HTERT RPE-1 (cell line): ENCODE data around the gene UBL4A.
"Not testable (repeated sequence)": the region's sequence is repeated elsewhere in the genome, so short reads cannot be mapped to it uniquely, and the experiment has no call there.

Experiments used
- in situ Hi-C: fragments of 300-500 bp; cut with MboI; formaldehyde crosslinking; loops from 4 replicates; pipeline ENCODE4 v1.14.3; 2020; ENCODE audit warnings: low sequenced_read_pairs

The UBL4A gene

DNA sequence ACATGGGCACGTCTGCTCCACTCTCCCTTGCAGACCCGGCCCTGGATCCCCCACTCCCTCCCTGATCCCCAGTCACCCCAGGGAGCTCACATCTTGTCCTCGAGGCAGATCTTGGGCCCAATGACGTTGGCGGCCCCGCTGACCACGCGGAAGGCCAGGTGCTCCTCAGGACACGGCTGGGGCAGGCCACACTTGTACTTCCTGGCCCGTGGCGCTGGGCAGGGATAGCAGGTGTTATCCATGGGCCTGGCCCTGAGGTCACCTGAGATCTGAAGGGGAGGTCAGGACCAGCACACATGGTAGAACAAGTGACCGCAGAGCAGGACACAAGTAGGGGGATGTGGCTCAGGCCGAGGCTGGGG lies 21.9 kb upstream of the UBL4A start:
- in situ Hi-C loops = no loop called here

DNA sequence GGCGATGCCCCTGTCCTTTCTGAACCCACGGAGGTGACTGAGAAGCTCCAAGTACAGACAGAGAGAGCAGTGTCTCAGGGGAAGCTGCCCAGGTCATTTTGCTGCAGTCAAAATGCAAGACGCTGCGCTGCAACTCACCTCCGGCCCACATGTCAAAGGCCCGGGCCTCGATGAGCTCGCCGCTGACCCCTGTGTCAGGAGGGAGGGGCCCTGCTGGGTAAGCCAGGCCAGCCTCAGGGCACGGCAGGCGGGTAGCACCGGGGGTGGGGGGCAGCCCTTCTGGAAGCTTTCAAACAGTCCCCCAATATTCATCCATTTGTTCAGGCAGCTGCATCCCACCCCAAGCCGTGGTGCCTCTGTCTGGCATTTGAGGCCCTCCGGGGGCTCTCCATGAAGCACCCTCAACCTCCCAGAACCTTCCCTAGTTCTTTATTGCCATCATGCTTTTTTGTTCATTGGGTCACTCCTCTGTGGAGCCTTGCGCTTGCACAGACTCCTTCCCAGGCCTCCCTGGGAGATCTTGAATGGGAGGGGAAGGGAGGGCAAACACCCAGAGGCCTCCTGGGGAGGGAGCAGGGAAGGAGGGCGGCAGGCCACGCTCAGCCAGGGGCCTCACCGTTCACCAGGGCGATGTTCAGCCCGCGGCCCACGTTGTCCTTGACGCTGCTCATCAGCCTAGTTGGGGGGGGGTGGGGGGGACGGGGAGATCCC lies 21.4 kb upstream of the UBL4A start:
- in situ Hi-C loops = no loop called here

DNA sequence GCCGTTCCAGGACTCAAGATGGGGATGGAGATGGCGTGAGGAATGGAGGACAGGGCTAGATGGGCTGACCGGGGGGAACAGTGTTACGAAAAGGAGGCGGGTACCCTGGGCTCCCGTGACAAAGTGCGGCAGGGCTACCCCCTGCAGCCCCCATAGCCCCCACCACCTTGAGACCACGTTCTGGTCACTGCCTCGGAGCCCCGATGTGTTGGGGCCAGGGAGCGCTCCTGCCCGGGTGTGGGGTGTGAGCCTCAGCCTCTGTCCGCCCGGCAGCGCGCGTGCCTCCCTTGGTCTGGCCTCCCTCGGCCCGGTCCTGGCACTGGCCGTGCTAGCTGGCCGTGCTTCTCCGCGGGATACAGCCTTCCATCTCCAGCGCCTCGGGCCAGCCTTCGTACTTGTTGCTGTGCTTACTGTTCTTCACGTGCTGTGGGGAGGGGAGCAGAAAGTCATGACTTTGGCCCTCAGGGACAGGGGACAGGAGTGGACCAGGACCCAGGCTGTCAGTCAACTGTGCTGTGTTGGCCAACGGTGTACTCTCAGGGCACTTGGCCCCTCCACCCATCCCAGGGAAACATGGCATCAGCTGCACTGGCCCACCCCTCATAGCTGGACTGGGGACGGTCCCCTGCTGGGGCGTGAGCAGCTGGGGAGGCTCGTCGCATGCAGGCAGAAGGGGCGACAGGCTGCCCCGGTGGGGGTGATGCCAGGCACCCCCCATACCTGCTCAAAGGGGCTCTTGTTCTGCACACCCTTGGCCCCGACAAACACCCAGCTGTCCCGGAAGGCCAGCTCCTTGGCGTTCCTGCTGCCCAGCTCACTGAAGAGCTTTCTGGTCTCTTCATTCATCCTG lies 20.3 kb upstream of the UBL4A start:
- in situ Hi-C loops = no loop called here

DNA sequence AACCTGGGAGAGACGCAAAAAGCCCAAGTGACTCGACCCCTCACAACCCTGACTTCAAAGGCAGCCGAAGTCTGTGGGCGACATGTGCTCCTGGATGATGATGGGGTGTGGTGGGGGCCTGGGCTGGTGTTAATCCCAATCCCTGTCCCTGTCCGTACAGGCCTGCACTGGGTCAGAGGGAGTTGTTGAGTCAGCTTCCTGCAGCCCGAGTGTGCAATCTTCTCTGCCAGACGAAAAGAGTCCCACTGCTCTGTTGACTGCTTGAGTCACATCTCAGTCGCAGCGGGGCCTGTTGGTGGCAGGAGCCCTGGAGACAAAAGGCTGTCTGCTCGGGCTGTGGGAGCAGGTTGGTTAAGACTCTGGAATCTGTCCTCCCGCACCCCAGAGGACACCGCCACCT lies 19.3 kb upstream of the UBL4A start:
- in situ Hi-C loops = no loop called here

DNA sequence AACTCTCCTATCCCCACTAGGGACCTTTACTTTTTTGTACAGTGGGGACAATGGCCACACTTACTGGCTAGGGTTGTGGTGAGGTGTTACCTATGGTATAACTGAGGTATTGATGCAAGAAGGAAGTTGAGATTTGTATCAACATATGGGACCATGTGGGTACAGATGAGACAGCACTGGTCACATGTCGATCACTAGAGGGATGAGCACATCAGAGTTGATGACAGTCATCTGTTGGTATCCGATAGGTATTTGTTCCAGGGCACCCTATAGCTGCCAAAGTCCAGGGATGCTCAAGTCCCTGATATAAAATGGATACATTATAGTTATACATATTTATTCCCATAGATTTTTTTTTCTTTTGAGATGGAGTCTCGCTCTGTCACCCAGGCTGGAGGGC lies 16.6 kb upstream of the UBL4A start:
- in situ Hi-C loops = no loop called here

DNA sequence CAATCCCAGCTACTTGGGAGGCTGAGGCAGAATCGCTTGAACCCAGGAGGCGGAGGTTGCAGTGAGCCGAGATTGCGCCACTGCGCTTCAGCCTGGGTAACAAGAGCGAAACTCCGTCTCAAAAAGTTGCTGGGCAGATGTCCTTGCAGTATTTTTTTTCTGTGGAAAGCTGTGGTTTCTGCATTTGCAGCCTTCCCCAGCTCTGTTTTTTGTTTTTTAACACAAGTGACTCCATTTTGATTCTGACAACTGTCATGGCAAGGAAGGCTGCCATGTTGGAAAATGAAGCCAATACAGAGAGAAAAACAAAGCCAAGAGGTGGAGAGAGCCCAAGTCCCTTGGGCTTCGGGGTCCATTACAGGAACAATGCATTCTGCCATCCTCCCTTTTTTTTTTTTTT lies 15.7 kb upstream of the UBL4A start:
- in situ Hi-C loops = no loop called here

DNA sequence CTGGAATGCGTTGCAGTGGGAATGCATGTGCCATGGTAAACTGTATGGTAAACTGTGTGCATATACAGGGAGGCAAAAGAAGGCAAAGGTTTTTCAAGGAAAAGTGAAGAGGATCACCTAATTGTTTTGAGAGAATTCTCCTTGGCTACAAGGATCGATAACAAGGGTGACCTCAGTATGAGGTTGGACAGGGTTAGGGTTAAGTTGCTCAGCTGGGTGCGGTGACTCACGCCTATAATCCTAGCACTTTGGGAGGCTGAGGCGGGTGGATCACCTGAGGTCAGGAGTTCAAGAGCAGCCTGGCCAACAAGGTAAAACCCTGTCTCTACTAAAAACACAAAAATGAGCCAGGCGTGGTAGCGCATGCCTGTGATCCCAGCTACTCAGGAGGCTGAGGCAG lies 15.0 kb upstream of the UBL4A start:
- in situ Hi-C loops = not testable (repeated sequence)

DNA sequence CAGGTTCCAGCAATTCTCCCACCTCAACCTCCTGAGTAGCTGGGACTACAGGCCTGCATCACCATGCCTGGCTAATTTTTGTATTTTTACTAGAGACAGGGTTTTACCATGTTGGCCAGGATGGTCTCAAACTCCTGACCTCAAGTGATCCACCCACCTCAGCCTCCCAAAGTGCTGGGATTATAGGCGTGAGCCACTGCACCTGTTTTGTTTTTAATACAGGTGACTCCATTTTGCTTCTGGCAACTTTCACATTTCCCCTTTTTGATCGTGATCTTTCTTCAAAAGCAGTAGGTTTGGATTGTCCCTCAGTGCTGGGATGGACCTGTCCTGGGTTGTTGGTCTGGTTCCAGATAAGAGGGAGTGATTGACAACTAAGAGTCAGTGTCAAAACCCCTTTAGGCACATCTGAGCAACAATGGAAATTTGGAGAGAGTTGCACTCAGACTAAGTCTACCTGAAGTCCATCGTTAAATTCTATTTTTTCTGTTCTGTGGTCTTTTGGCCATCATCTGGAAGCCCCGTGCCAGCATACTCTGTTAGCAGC lies 10.2 kb upstream of the UBL4A start:
- in situ Hi-C loops = not testable (repeated sequence)

DNA sequence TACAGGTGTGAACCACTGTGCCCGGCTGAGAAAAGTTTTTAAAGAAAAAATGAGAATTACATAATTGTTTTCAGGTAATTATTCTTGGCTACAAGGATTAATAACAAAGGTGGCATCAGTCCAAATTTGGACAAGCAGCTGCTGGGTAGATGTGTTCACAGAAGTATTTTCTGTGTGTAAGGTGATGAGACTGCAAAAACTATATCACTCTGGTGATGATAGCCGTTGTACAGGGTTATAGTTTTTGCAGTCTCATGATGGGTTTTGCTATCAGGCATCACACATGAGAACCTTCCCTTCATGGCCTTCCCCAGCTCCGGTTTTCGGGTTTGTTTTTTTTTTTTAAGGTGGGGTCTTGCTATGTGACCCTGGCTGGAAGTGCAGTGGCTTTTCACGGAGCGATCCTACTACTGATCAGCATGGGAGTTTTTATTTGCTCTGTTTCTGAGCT lies 9.1 kb upstream of the UBL4A start:
- in situ Hi-C loops = no loop called here

DNA sequence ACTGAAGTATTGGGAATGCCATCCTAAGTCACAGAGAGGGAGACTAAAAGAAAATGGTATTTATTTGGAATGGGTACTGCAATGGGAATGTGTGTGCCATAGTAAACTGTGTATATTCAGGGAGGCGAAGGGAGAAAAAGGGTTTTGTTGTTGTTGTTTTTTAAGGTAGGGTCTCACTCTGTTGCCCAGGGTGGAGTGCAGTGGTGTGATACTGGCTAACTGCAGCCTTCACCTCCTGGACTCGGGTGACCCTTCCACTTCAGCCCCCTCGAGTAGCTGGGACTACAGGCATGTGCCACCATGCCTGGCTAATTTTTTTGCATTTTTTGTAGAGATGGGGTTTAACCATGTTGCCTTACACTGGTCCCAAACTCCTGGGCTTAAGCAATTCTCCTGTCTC lies 8.3 kb upstream of the UBL4A start:
- in situ Hi-C loops = no loop called here

DNA sequence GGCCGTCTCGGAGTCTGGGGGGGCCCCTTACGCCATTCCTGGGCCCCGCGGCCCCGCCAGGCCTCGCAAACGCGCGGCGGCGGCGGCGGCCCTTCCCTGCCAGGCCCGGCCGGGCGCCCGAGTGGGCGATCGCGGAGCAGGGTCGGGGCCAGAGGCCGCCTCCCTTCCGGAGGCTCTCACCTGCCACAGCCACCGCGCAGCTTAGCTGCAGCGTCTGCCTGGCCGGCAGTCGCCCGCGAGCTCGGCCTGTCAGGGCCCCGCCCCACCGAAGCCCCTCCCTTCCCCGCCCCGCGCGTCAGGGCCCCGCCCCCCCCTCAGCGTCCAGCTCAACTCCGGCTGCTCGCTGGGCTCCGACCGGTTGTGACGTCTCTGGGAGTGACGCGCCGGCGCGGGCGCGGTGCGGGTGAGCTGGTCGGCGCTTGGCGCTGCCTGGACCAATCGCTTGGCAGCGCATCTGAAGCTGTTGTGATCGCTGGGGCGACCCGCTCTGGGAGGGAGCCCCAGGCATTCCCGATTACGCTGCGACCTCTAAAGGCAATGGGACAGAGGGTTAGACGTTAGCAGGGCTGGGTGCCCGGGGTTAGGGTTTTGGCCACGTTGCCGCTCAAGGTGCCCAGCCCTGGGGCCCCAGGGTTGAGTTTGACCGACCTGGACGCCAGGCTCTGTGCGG lies 4.1 kb upstream of the UBL4A start, which contains the start of gene SLC10A3:
Gene SLC10A3 (minus strand): TSS at position 216 of the 670 bp plus-strand sequence. CDS start 1,689 bp downstream, outside the sequence.
- in situ Hi-C loops = no loop called here

DNA sequence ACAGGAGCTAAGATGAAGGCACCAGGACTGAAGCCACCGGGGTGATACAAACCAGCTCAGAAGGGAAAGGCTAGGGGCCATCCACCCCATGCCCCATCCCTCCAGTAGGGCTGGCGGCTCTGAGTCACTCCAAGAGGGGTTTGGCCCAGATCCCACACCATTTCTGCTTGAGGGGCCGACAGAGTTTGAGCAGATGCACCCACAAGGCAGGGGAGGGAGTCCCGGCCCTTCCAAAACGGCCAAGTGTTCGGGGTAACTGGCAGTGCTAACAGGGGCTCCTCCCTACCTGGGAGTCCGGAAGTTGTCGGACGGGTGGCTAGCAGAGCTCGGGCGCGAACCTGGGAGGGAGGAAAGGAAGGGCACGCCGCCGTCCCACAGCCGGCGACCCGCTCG lies 3.6 kb upstream of the UBL4A start:
- in situ Hi-C loops = no loop called here

DNA sequence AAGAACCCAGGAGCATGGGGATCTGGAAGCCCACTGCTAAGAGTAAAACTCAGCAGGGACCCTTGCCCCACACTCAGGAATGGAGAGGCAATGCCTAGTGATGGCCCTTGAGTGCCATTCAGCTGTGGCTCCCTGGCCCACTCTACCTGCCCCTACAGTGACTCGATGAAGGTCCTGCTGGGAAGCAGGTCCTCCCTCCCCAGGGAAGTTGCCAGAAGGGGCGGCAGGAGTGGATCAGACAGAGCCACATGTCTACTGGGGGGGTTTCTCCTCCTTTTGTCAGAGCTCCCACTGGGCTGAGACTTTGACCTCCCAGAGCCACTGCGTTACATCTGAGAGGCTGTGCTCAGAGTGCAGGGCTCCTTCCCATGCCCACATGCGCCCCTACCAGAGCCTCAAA lies 2.8 kb upstream of the UBL4A start:
- in situ Hi-C loops = no loop called here

DNA sequence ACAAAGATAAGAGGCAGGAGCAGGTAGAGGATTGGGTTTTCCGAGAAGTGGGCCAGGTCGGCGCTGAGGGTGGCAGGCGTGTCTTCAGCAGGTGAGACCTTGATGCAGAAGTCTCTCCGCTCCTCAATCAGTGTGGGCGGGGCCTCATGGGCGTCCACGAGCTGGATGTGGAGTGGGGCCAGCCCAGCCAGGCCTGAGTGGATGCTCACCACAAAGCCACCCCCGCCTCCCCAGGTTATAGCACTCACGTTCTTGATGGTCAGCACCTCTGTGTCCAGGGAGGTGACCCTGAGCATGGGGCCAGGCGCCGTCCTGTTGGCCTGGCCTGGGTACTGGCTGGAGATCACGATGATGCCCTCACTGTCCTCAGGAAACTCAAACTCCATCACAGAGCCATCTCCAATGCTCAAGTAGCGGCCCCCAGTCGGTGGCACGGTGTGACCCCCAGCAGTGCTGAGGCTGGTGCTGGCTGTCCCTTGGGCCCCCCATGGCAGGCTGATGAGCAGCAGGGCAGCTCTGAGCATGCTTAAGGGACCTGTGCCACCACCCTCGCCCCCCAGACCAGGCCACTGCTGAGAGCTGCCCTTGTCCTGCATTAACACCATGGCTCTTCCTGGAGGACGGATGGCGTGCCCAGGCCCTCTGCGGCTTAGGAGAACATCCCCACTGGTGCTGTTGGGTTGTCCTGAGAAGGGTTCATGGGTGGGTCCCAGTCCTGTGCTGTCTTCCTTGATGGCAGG lies 2.1 kb upstream of the UBL4A start:
- in situ Hi-C loops = no loop called here

DNA sequence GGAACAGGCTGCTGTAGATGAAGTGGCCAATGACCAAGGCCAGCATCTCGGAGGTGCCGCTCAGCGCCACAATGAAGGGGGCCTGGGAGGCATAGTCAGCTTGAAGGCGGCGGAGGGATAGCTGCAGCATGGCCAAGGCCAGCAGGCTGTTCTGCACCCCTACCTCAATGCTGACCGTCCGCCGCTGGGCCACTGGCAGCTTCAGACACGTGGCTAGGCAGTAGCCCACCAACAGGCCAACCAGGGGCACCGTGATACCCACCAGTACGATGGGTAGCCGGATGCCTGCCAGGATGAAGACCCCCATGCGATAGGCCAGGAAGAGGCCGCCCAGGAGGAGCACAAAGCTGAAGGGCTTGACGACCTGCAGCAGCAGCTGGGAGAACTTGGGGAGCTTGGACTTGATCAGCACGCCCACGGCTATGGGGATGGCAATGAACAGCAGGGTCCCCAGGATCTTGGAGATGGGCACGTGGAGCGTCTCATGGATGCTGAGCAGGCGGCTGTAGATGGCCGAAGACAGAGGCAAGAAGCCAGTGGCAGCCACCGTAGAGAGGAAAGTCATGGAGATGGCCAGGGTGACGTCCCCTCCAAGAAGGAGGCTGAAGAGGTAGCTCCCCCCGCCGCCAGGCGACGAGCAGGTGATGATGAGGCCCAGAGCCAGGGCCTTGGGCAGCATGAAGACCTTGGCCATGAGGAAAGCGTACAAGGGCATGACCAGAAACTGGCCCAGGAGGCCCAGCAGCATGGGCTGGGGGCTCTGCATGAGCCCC lies 1.3 kb upstream of the UBL4A start:
- in situ Hi-C loops = no loop called here

DNA sequence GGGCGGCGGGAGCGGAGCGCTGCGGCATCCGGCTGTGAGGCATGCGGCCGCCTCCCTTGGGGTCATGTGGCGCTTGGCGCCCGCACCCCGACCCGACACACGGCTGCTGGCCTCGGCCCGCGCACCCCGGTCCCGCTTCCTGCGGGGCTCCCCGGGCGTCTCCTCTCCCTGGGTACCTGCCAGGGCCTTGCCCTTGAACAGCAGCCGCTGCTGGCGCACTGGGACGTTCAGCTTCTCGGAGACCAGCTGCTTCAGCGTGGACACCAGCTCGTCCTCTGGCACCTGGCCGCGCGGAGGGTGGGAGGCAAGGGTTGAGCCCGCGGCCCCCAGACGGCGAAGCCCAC lies 391 bp downstream of the UBL4A start:
- in situ Hi-C loops = no loop called here

DNA sequence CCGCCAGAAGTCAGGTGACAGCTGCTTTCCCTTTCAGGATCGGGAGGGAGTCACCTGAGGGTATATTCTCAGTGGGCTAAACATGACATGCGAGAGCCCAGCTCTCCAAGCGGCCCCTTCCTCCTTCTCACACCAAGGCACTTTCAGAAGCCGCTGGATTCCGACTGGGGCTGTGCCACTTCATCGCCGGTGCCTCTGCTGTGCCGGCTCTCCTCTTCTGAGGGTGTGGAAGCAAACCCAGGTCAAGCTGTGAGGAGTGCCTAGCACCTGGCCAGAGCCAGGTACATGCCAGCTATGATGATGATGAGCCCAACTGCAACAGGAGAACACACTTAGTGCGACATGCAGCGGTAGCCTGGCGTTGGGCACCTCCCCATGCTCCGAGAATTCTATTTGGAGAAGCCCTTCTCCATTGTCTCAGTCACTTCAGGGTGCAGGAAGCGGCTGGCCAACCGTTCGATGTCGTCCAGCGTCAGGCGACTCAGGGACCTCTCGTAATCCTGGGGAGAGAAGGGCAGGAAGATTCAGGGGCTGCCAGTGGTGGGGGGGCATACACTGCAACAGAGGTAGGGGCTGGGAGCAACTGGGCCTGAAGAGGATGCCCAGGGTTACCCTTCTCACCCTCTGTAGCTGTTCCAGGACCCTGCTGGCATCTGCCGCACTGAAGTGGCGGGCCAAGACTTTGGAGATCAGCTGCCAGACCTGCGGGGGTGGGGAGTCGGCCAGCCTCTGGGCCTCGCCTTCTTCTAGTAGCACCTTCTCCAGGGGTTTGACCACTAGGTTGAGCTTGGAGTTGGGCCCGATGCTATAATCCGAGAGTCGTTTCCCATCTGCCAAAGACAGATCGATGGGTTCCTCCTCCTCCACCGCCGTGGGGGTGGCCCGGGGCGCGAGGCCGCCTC lies 1.0 kb downstream of the UBL4A start:
- in situ Hi-C loops = no loop called here

DNA sequence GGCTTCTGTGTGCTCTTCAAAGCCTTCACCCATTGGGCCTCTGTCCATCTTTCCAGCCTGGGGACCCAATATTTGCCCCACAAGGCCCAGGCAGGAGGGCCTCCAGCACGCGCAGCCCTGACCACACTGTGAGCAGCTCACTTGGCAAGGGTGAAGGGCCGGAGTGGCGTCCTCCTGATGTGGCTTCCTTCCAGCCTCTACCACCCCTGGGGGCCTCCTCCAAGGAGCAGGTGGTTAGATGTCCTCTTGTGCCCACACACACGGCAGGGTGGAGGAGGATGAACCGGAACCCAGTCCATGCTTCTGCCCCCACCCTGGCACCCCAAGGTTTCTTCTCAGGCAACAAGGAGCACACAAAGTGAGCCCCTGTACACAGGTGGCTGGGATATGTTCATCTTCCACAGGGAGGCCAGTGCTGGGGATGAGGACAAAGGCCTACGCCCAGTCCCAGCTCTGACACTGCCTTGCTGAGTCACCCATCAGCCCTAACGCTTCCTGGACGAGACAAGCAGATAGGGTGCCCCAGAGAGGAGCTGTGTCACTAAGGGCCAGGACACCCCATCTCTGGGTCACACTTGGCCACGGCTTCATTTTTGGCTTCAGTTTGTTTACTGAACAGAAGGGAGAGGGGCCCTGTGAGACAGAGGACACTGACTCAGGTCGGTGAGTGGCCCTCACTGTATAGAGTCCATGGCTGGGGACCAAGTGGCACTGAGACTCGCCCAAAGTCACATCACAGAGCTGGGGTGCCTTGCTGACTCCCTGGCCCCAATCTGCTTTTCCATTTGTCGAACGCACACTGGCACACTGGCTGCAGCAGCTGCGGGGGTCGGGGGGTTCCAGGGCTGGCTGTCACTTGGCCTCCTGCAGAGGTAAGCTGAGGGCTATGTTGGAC lies 1.9 kb downstream of the UBL4A start:
- in situ Hi-C loops = no loop called here
